ENCODE results near the gene ALPG. TPM values are rescaled to one million over a fixed set of nuclear protein-coding genes. Genes with fewer than 3 reads are reported as not detected.
"Not testable (repeated sequence)": the region's sequence is repeated elsewhere in the genome, so short reads cannot be mapped to it uniquely, and the experiment has no call there.

The ALPG gene
- total and polyA plus RNA-seq, 2 of the 13 experiments (the other 11 are each of a cell fraction or from before 2014, with no cell fraction given): not detected

DNA sequence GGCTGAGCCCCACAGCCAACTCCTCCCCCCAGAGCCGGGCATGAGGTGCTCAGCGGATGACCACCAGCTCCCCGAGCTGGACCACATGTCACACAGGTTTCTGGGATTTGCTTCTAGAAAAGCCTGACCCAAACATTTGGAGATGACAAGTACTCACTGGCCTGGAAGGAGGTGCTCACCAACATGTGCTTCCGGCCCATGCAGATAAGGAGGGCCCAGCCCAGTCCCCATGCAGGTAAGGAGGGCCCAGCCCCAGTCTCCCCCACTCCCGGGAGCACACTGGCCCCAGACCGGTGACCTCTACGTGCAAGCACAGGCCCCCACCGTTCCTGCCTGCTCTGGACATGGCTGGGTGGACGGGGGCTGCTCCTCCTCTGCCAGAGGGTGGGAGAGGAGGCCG, 35.3 kb downstream of the ALPG start:
- H3K4me2 ChIP-seq (ENCODE audit: low read depth, low read length); H3K36me3 ChIP-seq (replicated peaks in 1 of 2; ENCODE audit: control insufficient read depth in 1 of 2, insufficient read depth in 2 of 2, low read length in 2 of 2); CTCF ChIA-PET (ENCODE audit: low intra/inter-chr PET ratio, low total read pairs); BruUV-seq (replicated peaks); H3K27ac ChIP-seq (ENCODE audit: extremely low read length, insufficient read depth, low read length); FAIRE-seq; H3K9ac ChIP-seq (ENCODE audit: insufficient read depth, low read depth, low read length); H4K20me1 ChIP-seq (ENCODE audit: insufficient read depth, low read length); ATAC-seq; H3K79me2 ChIP-seq (ENCODE audit: insufficient read depth, low read length); DNase-seq (ENCODE audit: low spot score); POLR2A ChIA-PET; H3K4me3 ChIP-seq (replicated peaks in 1 of 3; ENCODE audit: insufficient read depth in 1 of 3, low read depth in 2 of 3, low read length in 3 of 3); H3K9me3 ChIP-seq (ENCODE audit: low read length); H2AFZ ChIP-seq (ENCODE audit: low read length): not testable (repeated sequence)
- H3K4me1 ChIP-seq (ENCODE audit: insufficient read depth, low read length): peaks cover 15% of the 10 kb centered on the region
- in situ Hi-C loops (cut with HindIII; ENCODE audit: extremely low pct_ligation_motif_present, low pct_unique_long_range_greater_than_20kb): loop anchor here (5.0 kb wide), 1 partner anchor 535 kb away; no protein-coding TSS in a partner anchor
- H3K27me3 ChIP-seq (ENCODE audit: control insufficient read depth in 1 of 2, insufficient read depth in 2 of 2, low read length in 2 of 2): peaks cover 12 to 27% of the 10 kb centered on the region in 2 experiments; a peak in 4 of 5 replicates
- intact Hi-C loops (cut with micrococcal nuclease; ENCODE audit: unreplicated experiment): loop anchor here (2.0 kb wide), 1 partner anchor 589 kb away; no protein-coding TSS in a partner anchor
- WGBS (ENCODE audit: low lambda C conversion rate): 20% methylated on average over 3 of the region's 10 CpGs

DNA sequence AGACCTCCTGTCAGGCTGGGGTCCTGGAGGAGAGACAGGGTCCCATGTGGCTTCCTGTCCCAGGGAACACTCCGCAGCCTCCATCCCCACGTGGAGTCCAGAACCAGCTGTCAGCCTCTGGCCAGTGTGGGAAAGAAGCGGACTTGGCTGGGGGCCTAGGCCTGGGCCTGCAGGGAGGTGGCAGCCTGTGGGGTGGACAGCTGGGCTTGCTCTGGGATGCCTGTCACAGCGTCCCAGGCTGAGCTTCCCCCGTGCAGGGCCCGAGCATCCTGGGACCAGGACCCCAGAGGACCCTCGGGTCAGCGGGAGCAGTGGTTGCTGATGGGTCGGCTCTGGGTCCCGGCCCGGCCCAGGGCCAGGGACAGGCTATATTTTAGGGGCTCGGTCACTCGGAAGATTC, 35.8 kb downstream of the ALPG start:
- BruUV-seq (replicated peaks); FAIRE-seq; H4K20me1 ChIP-seq (ENCODE audit: insufficient read depth, low read length); H3K79me2 ChIP-seq (ENCODE audit: insufficient read depth, low read length); H3K4me2 ChIP-seq (ENCODE audit: low read depth, low read length); CTCF ChIA-PET (ENCODE audit: low intra/inter-chr PET ratio, low total read pairs); H3K36me3 ChIP-seq (replicated peaks in 1 of 2; ENCODE audit: control insufficient read depth in 1 of 2, insufficient read depth in 2 of 2, low read length in 2 of 2); ATAC-seq; H2AFZ ChIP-seq (ENCODE audit: low read length); DNase-seq (ENCODE audit: low spot score); H3K9ac ChIP-seq (ENCODE audit: insufficient read depth, low read depth, low read length); H3K27ac ChIP-seq (ENCODE audit: extremely low read length, insufficient read depth, low read length); POLR2A ChIA-PET; intact Hi-C loops (cut with micrococcal nuclease; ENCODE audit: unreplicated experiment); H3K9me3 ChIP-seq (ENCODE audit: low read length); H3K4me3 ChIP-seq (replicated peaks in 1 of 3; ENCODE audit: insufficient read depth in 1 of 3, low read depth in 2 of 3, low read length in 3 of 3): not testable (repeated sequence)
- in situ Hi-C loops (cut with HindIII; ENCODE audit: extremely low pct_ligation_motif_present, low pct_unique_long_range_greater_than_20kb): loop anchor here (5.0 kb wide), 1 partner anchor 535 kb away; no protein-coding TSS in a partner anchor
- H3K27me3 ChIP-seq (ENCODE audit: control insufficient read depth in 1 of 2, insufficient read depth in 2 of 2, low read length in 2 of 2): peaks cover 9 to 27% of the 10 kb centered on the region in 2 experiments; a peak in 4 of 5 replicates
- H3K4me1 ChIP-seq (ENCODE audit: insufficient read depth, low read length): peaks cover 19% of the 10 kb centered on the region
- WGBS (ENCODE audit: low lambda C conversion rate): 33% methylated on average over 3 of the region's 13 CpGs

DNA sequence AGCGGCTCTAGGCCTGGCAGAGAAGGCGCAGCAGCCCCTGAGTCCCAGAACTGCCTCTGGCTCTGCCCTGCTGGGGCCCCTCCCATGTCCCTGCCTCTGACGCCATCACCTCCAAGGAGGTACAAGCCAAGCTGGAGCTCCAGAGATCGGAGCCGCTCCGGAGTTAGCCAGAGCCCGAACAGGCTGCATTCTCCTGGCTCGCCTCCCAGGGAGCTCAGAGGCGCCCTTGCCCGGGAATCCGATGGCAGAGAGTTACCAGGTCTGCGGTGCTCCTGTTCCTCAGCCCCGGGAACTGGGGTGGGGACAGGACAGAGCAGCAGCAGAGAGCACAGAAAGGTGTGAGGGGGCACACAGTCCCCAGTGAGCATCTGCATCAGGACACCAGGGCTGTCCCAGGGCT, 36.4 kb downstream of the ALPG start:
- CTCF ChIA-PET (ENCODE audit: low intra/inter-chr PET ratio, low total read pairs); H3K79me2 ChIP-seq (ENCODE audit: insufficient read depth, low read length): not testable (repeated sequence)
- in situ Hi-C loops (cut with HindIII; ENCODE audit: extremely low pct_ligation_motif_present, low pct_unique_long_range_greater_than_20kb): loop anchor here (5.0 kb wide), 1 partner anchor 536 kb away; no protein-coding TSS in a partner anchor

More for the DNA sequence above, 36.4 kb downstream of the ALPG start:
- intact Hi-C loops (cut with micrococcal nuclease; ENCODE audit: unreplicated experiment); H3K9me3 ChIP-seq (ENCODE audit: low read length); H2AFZ ChIP-seq (ENCODE audit: low read length); H3K27ac ChIP-seq (ENCODE audit: extremely low read length, insufficient read depth, low read length); BruUV-seq (replicated peaks); H3K4me2 ChIP-seq (ENCODE audit: low read depth, low read length); FAIRE-seq; ATAC-seq; DNase-seq (ENCODE audit: low spot score); H3K9ac ChIP-seq (ENCODE audit: insufficient read depth, low read depth, low read length); H3K36me3 ChIP-seq (replicated peaks in 1 of 2; ENCODE audit: control insufficient read depth in 1 of 2, insufficient read depth in 2 of 2, low read length in 2 of 2); H4K20me1 ChIP-seq (ENCODE audit: insufficient read depth, low read length); POLR2A ChIA-PET; H3K4me3 ChIP-seq (replicated peaks in 1 of 3; ENCODE audit: insufficient read depth in 1 of 3, low read depth in 2 of 3, low read length in 3 of 3): not testable (repeated sequence)
- Histone ChIP-seq H3K27me3 (ENCODE audit: control insufficient read depth in 1 of 2, insufficient read depth in 2 of 2, low read length in 2 of 2) (peaks cover 9 to 22% of the 10 kb centered on the region in 2 experiments; a peak in 4 of 5 replicates), H3K4me1 (ENCODE audit: insufficient read depth, low read length) (peaks cover 26% of the 10 kb centered on the region)
- 30% methylated on average over 2 of the region's 13 CpGs for WGBS (ENCODE audit: low lambda C conversion rate)

All from HepG2 (cell line).